Measurements from ENCODE around the gene CLCNKB.

The CLCNKB gene

GRCh38 chr1:16088996-16089395, 45.4 kb downstream of the CLCNKB start:
- Histone ChIP-seq H3K79me2 (ENCODE audit: insufficient read depth, low read depth) (no peaks in the 10 kb centered on the region), H3K4me2 (no peak overlapping the region), H3K4me1 (ENCODE audit: low read depth, poor library complexity, severe bottlenecking) (no peaks in the 10 kb centered on the region), H3K36me3 (ENCODE audit: insufficient read depth) (no peaks in the 10 kb centered on the region), H3K4me3 (IDR thresholded peaks at IDR 0.05; ENCODE audit: insufficient read depth, low read depth, low read length) (no peak overlapping the region), H4K20me1 (ENCODE audit: insufficient read depth) (no peaks in the 10 kb centered on the region), H3K27me3 (ENCODE audit: insufficient read depth, low read depth) (peaks cover 8% of the 10 kb centered on the region; the same call in 1 of the 2 replicates), H3K9ac (no peak overlapping the region), H2AFZ (ENCODE audit: low read depth) (no peak overlapping the region), H3K27ac (no peak overlapping the region)
- TF ChIP-seq, protein P1, sequence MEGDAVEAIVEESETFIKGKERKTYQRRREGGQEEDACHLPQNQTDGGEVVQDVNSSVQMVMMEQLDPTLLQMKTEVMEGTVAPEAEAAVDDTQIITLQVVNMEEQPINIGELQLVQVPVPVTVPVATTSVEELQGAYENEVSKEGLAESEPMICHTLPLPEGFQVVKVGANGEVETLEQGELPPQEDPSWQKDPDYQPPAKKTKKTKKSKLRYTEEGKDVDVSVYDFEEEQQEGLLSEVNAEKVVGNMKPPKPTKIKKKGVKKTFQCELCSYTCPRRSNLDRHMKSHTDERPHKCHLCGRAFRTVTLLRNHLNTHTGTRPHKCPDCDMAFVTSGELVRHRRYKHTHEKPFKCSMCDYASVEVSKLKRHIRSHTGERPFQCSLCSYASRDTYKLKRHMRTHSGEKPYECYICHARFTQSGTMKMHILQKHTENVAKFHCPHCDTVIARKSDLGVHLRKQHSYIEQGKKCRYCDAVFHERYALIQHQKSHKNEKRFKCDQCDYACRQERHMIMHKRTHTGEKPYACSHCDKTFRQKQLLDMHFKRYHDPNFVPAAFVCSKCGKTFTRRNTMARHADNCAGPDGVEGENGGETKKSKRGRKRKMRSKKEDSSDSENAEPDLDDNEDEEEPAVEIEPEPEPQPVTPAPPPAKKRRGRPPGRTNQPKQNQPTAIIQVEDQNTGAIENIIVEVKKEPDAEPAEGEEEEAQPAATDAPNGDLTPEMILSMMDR (conservative IDR thresholded peaks at IDR 0.05; ENCODE audit: low read depth, low read length): no peak

DNA sequence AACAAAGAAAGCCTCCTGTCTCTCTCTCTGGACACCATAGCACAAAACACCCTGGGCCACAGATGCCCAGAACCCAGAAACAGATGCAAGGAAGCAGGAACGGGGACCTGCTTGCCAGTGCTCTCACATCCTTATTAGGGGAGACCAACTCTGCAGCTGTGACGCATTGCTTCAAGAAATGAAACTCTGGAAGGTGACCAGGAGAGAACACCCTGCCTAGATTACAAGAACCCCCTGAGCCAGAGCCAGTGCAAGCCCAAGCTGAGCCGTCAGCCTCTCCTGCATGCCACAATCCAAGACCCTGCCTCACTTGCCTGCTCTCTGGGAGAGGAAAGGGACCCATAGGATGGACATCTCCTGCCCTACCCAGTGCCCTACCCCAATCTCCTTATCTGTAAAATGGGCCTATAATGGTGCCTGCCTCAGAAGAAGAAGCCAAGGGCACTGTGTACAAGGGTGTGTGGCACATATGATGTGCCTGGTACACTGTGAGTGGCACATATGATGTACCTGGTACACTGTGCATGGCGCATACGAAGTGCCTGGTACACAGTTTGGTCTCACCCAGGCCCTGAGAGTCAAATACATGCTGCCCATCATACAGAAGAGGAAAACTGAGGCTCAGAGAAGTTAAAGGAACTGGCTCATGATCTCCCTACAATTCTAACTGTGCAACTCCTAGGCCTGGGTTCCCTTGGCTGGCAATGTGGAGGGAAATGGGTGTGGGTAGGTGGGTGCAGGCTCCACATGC, 46.7 kb downstream of the CLCNKB start:
- Histone ChIP-seq H3K36me3 (ENCODE audit: insufficient read depth) (no peaks in the 10 kb centered on the region), H3K79me2 (ENCODE audit: insufficient read depth, low read depth) (no peaks in the 10 kb centered on the region), H3K9ac (no peak overlapping the region), H4K20me1 (ENCODE audit: insufficient read depth) (no peaks in the 10 kb centered on the region), H3K27me3 (ENCODE audit: insufficient read depth, low read depth) (peaks cover 8% of the 10 kb centered on the region; the same call in 1 of the 2 replicates), H3K27ac (no peak overlapping the region), H2AFZ (ENCODE audit: low read depth) (no peak overlapping the region), H3K4me1 (ENCODE audit: low read depth, poor library complexity, severe bottlenecking) (no peaks in the 10 kb centered on the region), H3K4me3 (IDR thresholded peaks at IDR 0.05; ENCODE audit: insufficient read depth, low read depth, low read length) (no peak overlapping the region), H3K4me2 (no peak overlapping the region)
- TF ChIP-seq, protein P1 (conservative IDR thresholded peaks at IDR 0.05; ENCODE audit: low read depth, low read length): no peak

GRCh38 chr1:16091296-16091695, 47.7 kb downstream of the CLCNKB start:
- no peak overlapping the region for H3K4me3 ChIP-seq (IDR thresholded peaks at IDR 0.05; ENCODE audit: insufficient read depth, low read depth, low read length)
- H3K4me2 ChIP-seq: no peak overlapping the region
- H2AFZ ChIP-seq (ENCODE audit: low read depth): no peak overlapping the region
- no peaks in the 10 kb centered on the region for H3K79me2 ChIP-seq (ENCODE audit: insufficient read depth, low read depth)
- TF ChIP-seq, protein P1 (conservative IDR thresholded peaks at IDR 0.05; ENCODE audit: low read depth, low read length): no peak
- no peak overlapping the region for H3K9ac ChIP-seq
- peaks cover 8% of the 10 kb centered on the region; the same call in 1 of the 2 replicates for H3K27me3 ChIP-seq (ENCODE audit: insufficient read depth, low read depth)
- H3K36me3 ChIP-seq (ENCODE audit: insufficient read depth): no peaks in the 10 kb centered on the region
- H3K27ac ChIP-seq: no peak overlapping the region
- H4K20me1 ChIP-seq (ENCODE audit: insufficient read depth): no peaks in the 10 kb centered on the region
- H3K4me1 ChIP-seq (ENCODE audit: low read depth, poor library complexity, severe bottlenecking): no peaks in the 10 kb centered on the region

- Histone ChIP-seq H3K9ac (no peak overlapping the region), H3K27me3 (ENCODE audit: insufficient read depth, low read depth) (peaks cover 8% of the 10 kb centered on the region; the same call in 1 of the 2 replicates), H3K27ac (no peak overlapping the region), H3K4me3 (IDR thresholded peaks at IDR 0.05; ENCODE audit: insufficient read depth, low read depth, low read length) (no peak overlapping the region), H3K36me3 (ENCODE audit: insufficient read depth) (no peaks in the 10 kb centered on the region), H4K20me1 (ENCODE audit: insufficient read depth) (no peaks in the 10 kb centered on the region), H3K4me1 (ENCODE audit: low read depth, poor library complexity, severe bottlenecking) (no peaks in the 10 kb centered on the region), H3K79me2 (ENCODE audit: insufficient read depth, low read depth) (no peaks in the 10 kb centered on the region), H2AFZ (ENCODE audit: low read depth) (no peak overlapping the region), H3K4me2 (no peak overlapping the region)
- TF ChIP-seq, protein P1 (conservative IDR thresholded peaks at IDR 0.05; ENCODE audit: low read depth, low read length): no peak
Observed at GRCh38 chr1:16092097-16092922, 48.7 kb downstream of the CLCNKB start.

Data from KMS-11 (cell line).